T47D (cell line): ENCODE results near the gene PAPPA.
A peak's percentile ranks its signal among the peaks of the same experiment; 100 is the strongest.

Source experiments
- DNase-seq, 2 experiments: peaks; one replicate each; pipeline versions ENCODE4 v3.0.0 to v3.0.0-alpha.2; 2011 to 2012; ENCODE audit warnings: low read depth in 1 of 2, low spot score in 1 of 2
- JUND ChIP-seq: IDR thresholded peaks from 2 replicates; pipeline ENCODE4 v1.6.1; 2012; ENCODE audit warnings: low read depth
- in situ Hi-C: cut with HindIII; loops from 2 replicates; pipeline ENCODE4 v1.10.0; 2016; ENCODE audit warnings: low sequenced_read_pairs, low pct_unique_long_range_greater_than_20kb

The PAPPA gene

DNA sequence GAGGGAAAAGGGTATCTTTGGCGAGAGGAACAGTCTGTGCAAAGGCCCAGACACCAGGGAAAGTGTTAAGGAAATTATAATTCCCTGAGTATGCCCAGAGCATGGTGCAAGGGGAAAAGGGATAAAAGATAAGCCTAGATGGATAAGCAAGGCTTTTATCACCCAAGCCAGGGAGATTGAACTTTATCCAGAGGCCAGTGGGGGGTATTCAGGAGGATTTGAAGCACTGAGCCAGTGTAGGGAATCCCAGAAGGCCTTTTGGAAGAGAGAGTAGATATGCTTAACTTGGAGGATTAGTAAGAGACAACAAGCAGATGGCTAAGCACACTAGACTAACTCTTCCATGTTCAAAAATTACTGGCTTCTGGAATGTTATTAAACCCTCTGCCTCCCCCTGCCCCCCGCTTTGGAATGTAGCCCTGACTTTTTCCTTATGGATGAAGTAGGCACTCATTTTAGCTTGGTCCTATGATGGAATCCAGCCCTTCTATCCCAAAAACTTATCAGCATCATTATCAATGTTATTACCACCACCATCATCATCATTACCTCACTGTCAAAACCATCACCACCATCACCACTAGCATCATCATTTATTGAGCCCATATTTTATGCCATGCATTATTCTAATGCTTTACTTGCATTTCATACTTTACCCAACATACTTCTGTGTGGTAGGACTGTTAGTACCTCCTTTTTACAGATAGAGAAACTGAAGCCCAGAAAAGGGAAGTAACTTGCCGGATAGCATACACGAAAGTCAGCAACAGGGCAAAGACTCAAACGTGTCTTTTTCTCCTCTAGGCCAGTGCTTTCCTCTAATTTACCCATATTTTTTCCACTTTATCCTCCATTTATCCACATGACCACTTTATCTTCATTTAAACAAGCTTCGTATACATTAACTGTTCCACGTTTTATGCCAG, 237.0 kb downstream of the PAPPA start:
- TF ChIP-seq JUND = no peak
- in situ Hi-C loops = no loop called here
- DNase-seq = no peak

DNA sequence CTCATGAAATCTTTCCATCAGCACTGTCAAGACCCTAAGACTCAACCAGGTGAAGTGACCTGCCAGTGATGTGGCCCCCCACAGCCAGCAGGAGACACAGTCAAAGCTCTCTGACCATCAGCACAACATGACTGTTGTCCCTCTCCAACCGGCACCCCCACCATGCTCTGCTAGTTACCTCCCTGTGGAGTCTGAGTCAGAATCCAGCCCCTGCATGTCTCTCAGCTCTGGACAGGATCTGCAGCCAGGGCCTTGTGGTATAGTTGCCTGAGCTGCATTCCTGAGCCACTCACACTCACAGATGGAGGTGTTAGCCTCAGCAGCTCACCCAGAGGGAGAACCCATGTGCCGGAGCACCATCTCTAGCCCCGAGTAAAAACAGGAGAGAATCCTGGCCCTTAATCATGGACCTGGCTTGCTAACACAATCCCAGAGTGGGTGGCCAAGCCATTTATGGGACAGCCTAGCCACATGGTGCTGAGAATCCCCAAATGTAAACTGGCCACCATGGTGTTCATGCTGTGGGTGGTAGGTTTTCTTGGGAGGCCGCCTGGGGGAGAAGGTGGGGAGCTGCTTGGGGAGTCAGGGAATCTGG, 237.8 kb downstream of the PAPPA start:
- DNase-seq = peak in 1 of 2 experiments; percentile 36
- no peak for TF ChIP-seq JUND

DNA sequence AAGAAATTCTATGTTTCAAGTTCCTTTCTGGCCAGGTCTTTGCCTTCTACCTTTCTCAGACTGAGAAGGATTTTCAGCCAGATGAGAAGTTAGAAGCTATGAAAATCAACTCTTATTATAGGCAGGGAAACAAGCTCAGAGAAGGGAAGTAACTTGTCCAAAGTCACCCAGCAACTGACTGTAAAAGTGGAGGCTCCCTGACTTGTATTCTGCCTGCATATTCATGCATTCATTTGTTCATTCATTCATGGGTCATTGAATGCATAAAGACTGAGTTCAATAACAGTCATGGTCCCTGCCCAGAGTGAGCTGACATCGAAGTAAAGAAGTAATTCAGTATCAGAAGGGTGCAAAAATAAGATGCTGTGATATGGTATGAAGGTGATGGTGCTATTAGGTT, 239.6 kb downstream of the PAPPA start:
- in situ Hi-C loops = no loop called here
- TF ChIP-seq JUND = no peak

More for the DNA sequence above, 237.8 kb downstream of the PAPPA start:
- in situ Hi-C loops = no loop called here

DNA sequence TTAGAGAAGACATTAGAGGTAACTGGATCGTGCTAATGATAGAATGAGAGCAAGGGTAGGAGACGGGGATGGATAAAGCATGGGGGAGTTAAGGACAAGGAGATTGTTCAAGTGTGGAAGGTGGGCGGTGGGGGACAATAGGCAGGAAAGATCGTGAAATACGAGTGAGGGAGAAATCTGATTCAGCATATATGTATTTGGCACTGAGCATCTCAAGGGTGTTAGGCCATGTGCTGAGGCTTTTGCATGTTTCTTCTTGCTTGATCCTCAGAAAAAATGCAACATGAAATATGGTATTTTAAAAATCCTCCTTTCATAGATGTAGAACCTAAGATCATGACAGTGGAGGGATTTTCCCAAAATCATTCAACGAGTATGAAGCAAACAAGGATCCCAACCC, 240.5 kb downstream of the PAPPA start:
- no peak for TF ChIP-seq JUND
- no peak for DNase-seq
- in situ Hi-C loops = no loop called here

More for the DNA sequence above, 239.6 kb downstream of the PAPPA start:
- no peak for DNase-seq

DNA sequence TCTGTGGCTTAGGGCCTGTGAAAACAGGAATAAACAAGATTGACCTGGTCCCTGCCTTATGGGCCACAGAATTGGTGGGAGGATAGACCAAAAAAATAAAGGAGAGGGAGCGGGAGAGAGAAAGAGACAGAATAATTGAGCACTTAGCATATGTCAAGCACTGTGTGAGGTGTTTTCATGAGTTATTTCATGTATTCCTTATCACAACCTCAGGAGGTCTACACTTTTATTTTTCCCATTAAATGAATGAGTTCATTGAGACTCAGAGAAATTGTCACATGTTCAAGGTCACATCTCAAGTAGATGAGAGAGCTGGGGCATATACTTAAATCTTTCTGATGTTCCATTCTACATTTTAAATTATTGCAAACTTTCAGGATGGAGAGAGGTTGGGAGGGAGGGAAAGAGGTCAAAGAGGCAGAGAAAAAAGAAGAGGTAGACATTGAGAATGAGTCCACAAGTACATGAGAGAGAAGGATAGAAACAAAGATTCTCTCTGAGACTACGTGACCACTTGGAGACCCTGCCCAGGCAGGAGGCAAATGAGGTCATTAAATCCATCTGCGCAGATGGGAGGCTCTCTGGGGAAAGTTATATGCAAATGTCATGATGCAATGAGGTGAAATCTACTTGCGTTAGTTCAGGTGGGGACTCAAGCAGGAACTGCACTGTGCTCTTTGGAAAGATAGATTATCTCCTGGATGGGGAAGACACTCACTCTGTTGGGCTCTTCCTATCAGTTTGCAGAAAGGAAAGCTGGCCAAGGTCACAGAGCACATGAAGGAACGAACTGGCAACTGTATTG, 241.5 kb downstream of the PAPPA start:
- TF ChIP-seq JUND = no peak
- DNase-seq = no peak
- in situ Hi-C loops = no loop called here

DNA sequence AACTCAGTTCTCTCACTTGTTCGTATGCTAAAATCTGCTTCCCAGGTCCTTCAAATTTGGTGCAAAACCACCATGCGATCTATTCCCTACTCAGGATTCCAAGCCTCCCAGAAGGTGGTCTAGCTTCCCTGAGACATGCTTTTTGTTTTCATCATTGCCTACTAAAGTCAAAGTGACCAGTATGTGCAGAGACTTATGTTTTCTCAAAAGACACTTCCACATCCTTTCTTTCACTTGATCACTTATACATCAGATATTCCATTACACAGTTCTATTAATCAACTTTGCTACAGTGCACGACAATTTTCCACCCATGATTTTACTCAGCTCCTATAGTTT, 242.1 kb downstream of the PAPPA start:
- in situ Hi-C loops = no loop called here
- no peak for TF ChIP-seq JUND
- no peak for DNase-seq

DNA sequence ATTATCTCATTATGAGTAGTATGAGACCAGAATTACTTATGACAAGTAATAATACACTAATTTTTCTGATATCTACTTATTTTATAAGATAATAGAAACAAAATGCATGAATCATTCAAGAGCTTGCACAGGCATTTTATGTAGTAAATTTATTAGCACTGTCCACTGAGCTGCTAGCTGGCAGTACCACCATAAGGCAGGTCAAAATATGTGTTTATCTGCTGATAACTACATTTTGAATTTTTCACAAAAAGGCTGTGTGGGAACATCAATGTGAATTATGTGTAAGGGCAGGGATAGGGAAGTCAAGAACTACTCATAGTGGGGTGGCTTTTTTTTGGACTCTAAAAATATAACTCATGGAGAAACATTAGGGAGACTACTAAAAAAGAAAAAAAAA, 249.6 kb downstream of the PAPPA start:
- no peak for DNase-seq
- in situ Hi-C loops = no loop called here
- no peak for TF ChIP-seq JUND

DNA sequence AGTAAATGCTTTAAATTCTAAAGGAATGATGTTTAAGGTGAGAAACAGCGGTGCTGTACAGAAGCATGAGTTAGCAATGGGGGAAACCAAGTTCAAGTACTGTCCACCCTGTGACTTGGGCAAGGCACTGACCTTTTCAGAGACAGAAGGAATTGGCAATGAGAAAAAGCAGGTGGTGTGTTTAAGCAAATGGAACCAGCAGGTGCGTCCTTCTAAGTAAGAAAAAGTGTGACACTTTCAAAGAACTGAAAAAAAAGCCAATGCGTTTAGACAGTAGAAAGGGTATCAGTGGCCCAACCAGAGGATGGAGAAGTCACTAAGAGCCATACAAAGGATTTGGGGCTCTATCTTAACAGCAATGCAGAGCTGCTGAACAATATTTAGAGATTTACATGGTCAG, 250.6 kb downstream of the PAPPA start:
- no peak for TF ChIP-seq JUND
- no peak for DNase-seq
- in situ Hi-C loops = no loop called here

DNA sequence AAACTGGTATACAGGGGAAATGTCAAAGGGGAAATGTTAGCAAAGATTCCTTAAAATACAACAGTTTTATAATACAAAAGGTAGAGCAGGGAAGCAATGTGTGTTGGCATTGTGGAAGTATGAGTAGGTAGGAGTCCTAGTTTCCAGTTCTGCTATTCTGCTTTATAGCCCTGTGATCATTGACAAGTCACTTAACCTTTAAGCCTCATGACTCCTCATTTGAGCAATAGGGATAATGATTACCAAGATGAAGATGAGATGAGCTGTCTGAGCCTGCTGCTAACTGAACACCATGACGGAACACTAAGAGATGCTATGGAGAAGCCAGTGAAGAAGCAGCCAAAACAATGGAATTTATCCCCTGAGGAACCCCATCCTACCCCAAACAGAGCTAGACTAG, 251.7 kb downstream of the PAPPA start:
- in situ Hi-C loops = no loop called here
- no peak for DNase-seq
- TF ChIP-seq JUND = no peak

DNA sequence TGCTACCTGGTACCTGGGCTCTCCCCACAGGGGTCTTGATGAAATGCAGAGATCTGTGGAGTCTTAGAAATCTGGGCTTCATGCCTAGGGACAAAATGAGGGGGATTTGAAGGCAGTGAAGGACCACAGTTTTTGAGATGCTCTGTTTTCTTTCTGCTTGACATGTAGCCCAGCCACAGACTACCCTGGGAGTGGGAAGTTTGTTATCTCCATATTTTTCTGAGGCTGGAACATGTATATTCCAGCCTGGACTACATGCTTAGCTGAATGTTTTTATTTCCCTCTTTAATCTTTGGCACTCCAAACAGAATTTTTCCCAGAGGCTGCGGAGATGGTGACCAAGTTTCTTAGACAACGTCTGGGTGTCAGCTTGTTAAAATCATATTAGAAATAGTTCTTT, 252.9 kb downstream of the PAPPA start:
- no peak for TF ChIP-seq JUND
- DNase-seq = no peak
- in situ Hi-C loops = no loop called here

DNA sequence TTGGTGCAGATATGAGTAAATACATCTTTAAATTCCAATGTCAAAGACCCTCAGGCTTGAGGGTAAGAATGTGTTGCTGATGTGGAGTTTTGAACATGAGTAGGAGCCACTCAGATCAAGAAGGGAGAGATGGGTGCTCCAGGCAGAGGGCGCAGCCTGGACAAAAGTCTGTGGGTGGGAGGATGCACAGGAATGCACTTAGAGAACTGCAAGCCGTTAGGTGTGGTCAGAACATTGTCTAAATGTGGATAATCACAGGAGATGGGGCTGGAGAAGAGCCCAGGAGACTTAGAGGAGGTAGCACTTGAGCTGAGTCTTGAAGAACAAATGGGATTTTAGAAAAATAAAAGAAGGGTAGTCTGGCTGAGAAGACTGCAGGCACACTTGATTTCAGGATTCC, 255.5 kb downstream of the PAPPA start:
- in situ Hi-C loops = no loop called here
- TF ChIP-seq JUND = no peak
- no peak for DNase-seq

DNA sequence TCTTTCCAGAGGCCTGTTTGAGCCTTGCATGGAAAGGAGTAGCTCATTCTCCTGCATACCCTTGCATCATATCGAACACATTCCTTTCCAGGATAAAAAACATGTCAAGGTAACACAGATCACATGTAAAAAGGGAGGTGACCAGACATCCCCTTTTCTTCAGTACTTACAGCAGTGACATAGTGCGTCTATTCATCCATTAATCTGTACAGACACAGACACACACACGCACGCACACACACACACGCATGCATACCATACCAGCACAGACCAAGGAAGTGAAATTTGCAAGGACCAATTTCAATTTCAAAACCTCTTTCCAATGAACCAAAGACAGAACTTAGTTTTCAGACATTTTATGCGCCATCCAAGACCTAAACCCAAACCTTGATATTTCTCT, 256.0 kb downstream of the PAPPA start:
- in situ Hi-C loops = no loop called here
- DNase-seq = no peak
- no peak for TF ChIP-seq JUND

DNA sequence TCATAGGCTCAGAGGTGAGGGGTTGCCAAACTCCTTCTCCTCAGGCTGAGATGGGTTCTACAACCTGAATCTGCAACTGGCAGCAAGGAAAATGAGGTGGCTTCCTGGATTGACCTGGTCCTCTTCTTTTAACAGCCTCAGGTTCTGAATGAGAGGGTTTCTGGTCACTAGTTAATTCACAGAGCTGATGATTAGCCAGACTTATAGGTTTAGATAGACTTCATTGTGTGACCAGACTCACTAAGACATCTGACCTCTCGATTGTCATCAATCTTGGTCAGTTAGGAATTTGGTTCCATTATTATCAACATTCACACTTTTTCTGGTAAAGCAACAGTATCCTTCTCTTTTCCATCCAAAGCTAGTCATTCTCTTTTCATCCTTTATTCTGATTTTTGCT, 257.9 kb downstream of the PAPPA start:
- no peak for TF ChIP-seq JUND
- in situ Hi-C loops = no loop called here
- no peak for DNase-seq
